SK-N-SH (cell line): ENCODE data around the gene NRCAM.

Experiments used
- FOSL2 ChIP-seq: IDR thresholded peaks from 2 replicates; pipeline ENCODE4 v1.4.0; 2012; ENCODE audit warnings: low read depth, mild to moderate bottlenecking, moderate library complexity, borderline replicate concordance
- FOXM1 ChIP-seq: IDR thresholded peaks from 2 replicates; pipeline ENCODE4 v1.4.0; 2012; ENCODE audit warnings: low read depth, mild to moderate bottlenecking
- MXI1 ChIP-seq: IDR thresholded peaks from 2 replicates; pipeline ENCODE4 v1.6.1; 2012; ENCODE audit warnings: mild to moderate bottlenecking, low read depth, low read length, improper control_type of control experiment
- RAD21 ChIP-seq: IDR thresholded peaks from 2 replicates; pipeline ENCODE4 v1.6.1; 2012; ENCODE audit warnings: mild to moderate bottlenecking, low read length
- SMC3 ChIP-seq: IDR thresholded peaks from 2 replicates; pipeline ENCODE4 v1.6.1; 2012; ENCODE audit warnings: low read depth, low read length, improper control_type of control experiment
- TF ChIP-seq, protein P1 (sequence below): IDR thresholded peaks from 2 replicates; pipeline ENCODE4 v1.4.0; 2012; ENCODE audit warnings: low read depth, borderline replicate concordance
- TF ChIP-seq, protein P2 (sequence below): IDR thresholded peaks from 2 replicates; pipeline ENCODE4 v1.4.0; 2012; ENCODE audit warnings: low read depth
- TF ChIP-seq, protein P3 (sequence below): fragments of 200-600 bp; sonication (generic); IDR thresholded peaks from 2 replicates; pipeline ENCODE4 v1.6.1; 2017; ENCODE audit warnings: antibody characterized with exemption, mild to moderate bottlenecking, moderate library complexity
- TF ChIP-seq, protein P4 (sequence below): fragments of 150-350 bp; IDR thresholded peaks from 2 replicates; pipeline ENCODE4 v1.6.1; 2016; ENCODE audit warnings: mild to moderate bottlenecking, low read depth, low read length

DNA sequence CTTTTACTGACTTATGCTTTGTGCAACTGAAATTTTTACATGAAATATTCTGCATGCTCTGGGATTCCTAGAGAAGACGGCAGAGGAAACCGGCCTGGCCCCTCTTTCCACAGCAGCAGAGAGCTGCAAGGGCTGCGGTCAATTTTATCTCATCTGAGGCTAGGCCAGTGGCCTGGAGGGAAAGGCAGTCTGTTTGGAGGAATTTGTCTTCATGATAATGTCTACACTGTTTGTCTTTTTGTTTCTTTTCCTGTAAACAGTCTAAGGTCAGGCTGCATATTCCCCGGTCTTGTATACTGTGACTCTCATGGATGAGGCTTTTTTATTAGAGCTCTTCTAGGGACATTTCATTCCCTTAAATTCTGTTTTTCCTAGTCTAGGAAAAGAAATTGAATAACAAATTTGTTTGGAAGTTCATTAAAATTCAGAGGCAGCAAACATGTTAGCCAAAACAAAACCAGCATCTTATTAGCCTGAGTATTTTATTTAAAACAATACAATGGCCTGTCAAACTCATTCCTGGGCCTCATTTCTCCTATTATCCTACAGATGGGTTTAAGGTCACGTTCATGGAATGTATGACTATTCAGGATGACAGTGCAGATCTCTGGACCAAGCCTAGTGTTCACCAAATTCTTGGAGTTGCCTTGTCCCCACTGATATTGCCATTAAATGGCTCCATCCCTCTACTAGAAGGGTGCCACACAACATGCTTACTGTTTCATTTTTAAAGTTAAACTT is 352.5 kb downstream of the NRCAM start:
- TF ChIP-seq, protein P1, sequence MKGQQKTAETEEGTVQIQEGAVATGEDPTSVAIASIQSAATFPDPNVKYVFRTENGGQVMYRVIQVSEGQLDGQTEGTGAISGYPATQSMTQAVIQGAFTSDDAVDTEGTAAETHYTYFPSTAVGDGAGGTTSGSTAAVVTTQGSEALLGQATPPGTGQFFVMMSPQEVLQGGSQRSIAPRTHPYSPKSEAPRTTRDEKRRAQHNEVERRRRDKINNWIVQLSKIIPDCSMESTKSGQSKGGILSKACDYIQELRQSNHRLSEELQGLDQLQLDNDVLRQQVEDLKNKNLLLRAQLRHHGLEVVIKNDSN: no peak
- TF ChIP-seq, protein P2, sequence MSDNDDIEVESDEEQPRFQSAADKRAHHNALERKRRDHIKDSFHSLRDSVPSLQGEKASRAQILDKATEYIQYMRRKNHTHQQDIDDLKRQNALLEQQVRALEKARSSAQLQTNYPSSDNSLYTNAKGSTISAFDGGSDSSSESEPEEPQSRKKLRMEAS: no peak
- TF ChIP-seq, protein P3, sequence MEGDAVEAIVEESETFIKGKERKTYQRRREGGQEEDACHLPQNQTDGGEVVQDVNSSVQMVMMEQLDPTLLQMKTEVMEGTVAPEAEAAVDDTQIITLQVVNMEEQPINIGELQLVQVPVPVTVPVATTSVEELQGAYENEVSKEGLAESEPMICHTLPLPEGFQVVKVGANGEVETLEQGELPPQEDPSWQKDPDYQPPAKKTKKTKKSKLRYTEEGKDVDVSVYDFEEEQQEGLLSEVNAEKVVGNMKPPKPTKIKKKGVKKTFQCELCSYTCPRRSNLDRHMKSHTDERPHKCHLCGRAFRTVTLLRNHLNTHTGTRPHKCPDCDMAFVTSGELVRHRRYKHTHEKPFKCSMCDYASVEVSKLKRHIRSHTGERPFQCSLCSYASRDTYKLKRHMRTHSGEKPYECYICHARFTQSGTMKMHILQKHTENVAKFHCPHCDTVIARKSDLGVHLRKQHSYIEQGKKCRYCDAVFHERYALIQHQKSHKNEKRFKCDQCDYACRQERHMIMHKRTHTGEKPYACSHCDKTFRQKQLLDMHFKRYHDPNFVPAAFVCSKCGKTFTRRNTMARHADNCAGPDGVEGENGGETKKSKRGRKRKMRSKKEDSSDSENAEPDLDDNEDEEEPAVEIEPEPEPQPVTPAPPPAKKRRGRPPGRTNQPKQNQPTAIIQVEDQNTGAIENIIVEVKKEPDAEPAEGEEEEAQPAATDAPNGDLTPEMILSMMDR: no peak
- no peak for TF ChIP-seq FOSL2
- TF ChIP-seq FOXM1: no peak
- TF ChIP-seq RAD21: no peak
- no peak for TF ChIP-seq SMC3
- no peak for TF ChIP-seq MXI1
- TF ChIP-seq, protein P4, sequence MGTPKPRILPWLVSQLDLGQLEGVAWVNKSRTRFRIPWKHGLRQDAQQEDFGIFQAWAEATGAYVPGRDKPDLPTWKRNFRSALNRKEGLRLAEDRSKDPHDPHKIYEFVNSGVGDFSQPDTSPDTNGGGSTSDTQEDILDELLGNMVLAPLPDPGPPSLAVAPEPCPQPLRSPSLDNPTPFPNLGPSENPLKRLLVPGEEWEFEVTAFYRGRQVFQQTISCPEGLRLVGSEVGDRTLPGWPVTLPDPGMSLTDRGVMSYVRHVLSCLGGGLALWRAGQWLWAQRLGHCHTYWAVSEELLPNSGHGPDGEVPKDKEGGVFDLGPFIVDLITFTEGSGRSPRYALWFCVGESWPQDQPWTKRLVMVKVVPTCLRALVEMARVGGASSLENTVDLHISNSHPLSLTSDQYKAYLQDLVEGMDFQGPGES: no peak
